GM12875 (cell line): ENCODE results near the gene AGTRAP.

Source experiments
- H3K4me3 ChIP-seq: one replicate; pipeline ENCODE4 v1.5.1; 2011; ENCODE audit warnings: low read depth, low read length, control low read depth
- TF ChIP-seq, protein P1 (sequence below): IDR thresholded peaks from 2 replicates; pipeline ENCODE4 v1.5.1; 2011; ENCODE audit warnings: low read depth, mild to moderate bottlenecking, control low read depth, inconsistent platforms, low read length, moderate library complexity, borderline replicate concordance; ENCODE audit not compliant: insufficient read depth

The AGTRAP gene

GRCh38 chr1:11728126-11728806 is 7.7 kb upstream of the AGTRAP start:
- TF ChIP-seq, protein P1, sequence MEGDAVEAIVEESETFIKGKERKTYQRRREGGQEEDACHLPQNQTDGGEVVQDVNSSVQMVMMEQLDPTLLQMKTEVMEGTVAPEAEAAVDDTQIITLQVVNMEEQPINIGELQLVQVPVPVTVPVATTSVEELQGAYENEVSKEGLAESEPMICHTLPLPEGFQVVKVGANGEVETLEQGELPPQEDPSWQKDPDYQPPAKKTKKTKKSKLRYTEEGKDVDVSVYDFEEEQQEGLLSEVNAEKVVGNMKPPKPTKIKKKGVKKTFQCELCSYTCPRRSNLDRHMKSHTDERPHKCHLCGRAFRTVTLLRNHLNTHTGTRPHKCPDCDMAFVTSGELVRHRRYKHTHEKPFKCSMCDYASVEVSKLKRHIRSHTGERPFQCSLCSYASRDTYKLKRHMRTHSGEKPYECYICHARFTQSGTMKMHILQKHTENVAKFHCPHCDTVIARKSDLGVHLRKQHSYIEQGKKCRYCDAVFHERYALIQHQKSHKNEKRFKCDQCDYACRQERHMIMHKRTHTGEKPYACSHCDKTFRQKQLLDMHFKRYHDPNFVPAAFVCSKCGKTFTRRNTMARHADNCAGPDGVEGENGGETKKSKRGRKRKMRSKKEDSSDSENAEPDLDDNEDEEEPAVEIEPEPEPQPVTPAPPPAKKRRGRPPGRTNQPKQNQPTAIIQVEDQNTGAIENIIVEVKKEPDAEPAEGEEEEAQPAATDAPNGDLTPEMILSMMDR = no peak
- no peak overlapping the region for H3K4me3 ChIP-seq

DNA sequence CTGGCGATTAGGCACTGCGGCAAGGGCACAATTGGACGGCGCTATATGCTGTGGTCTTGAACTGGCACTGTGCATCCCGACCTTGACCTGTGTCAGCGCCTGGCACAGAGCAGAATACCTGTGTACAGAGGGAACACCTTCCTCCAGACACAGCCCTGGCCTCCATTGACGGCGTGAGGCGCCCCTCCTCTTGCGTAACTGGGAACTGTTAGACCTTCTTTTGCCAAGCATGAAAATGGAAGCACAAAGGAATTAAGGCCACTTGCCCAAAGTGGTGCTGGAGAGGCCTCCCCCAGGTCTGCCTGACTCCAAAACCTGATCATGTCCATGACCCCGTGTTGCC is 6.8 kb upstream of the AGTRAP start:
- H3K4me3 ChIP-seq = no peak overlapping the region
- TF ChIP-seq, protein P1 = no peak

GRCh38 chr1:11729498-11730428 is 6.2 kb upstream of the AGTRAP start:
- TF ChIP-seq, protein P1 = no peak
- no peak overlapping the region for H3K4me3 ChIP-seq

DNA sequence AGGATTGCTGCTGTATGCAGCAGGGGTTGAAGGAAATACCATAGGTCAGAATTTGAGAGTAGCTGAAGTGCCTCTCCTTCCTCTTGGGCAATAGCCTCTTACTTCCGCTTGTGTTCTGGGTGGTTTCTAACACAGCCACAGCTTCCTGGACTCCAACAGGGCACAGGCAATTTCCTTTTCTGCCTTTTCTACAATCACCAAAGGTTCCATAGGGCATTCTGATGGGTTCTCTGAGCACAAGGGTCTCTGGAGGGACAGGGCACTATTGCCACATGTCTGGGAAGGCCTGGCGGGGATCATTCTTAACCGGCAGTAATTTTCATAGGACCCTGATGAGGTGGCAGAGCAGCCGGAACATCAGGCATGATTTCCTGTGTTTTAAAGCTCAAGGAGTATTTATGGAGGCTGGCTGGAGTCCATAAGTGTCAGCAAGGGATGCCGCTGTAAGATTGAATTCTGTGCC is 5.5 kb upstream of the AGTRAP start:
- H3K4me3 ChIP-seq = no peak overlapping the region
- TF ChIP-seq, protein P1 = no peak

- TF ChIP-seq, protein P1 = no peak
- no peak overlapping the region for H3K4me3 ChIP-seq
Observed at GRCh38 chr1:11731691-11732283, 4.1 kb upstream of the AGTRAP start.

DNA sequence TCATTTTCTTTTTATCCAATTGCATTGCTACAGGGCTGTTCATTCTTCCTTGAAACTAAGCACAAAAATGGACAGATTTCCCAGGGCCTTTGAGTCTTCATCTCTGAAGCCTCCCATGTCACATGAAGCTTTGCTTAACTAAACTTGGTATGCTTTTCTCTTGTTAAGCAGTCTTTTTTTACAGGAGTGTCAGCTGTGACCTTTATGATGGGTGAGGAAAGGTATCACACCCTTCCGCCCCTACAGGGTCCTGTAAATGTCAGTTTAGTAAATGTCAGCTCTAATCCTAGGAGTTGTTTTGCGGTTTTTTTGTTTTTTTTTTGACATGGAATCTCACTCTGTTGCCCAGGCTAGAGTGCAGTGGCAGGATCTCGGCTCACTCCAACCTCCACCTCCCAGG is 2.6 kb upstream of the AGTRAP start:
- H3K4me3 ChIP-seq = no peak overlapping the region
- TF ChIP-seq, protein P1 = no peak

DNA sequence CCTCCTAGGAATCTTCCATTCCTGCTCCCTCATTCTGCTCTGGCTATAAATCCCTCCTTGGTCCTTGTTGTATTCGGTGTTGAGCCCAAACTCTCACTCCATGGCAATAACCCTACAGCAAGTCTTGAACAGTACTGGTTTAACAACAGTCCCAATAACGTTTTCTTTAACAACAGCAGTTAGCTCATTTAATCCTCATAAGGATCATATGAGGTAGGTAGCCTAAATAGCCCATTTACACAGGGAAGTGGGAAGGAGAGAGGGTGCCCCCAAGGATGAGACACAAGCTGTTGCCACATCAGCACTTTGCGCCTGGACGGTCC is 444 bp upstream of the AGTRAP start:
- no peak overlapping the region for H3K4me3 ChIP-seq
- TF ChIP-seq, protein P1 = no peak
